Measurements from ENCODE around the gene ABO. TPM values are rescaled to one million over a fixed set of nuclear protein-coding genes. Genes with fewer than 3 reads are reported as not detected.

ABO gene
- total RNA-seq, 1 experiment from 2014 or later = 1.2 TPM

DNA sequence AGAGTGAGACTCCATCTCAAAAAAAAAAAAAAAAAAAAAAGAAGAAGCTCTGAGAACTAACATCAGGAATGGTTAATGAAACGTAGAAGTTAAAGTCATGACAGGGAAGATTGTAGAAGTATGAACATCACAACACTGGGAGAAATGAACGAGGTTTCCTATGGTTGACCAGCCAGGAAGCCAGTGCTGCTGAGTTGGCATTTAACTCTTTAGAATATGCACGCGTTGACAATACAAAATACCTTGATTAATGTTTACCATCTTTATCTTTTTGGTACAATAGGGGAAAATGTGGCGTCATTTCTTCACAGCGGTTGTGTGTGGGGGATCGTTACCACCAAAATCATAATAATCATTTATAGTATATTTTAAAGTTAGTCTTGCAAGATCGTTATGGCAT, 32.0 kb downstream of the ABO start:
- no peak for DNase-seq (ENCODE audit: low read depth, low spot score)
- Histone ChIP-seq H3K36me3 (ENCODE audit: control insufficient read depth in 1 of 2, insufficient read depth in 2 of 2, low read length in 2 of 2) (no peaks in the 10 kb centered on the region), H3K4me1 (ENCODE audit: control insufficient read depth in 1 of 2, insufficient read depth in 2 of 2, low read length in 2 of 2) (peaks cover 15 to 19% of the 10 kb centered on the region in 2 experiments; a peak in 3 of 4 replicates), H3K4me2 (ENCODE audit: low read length) (no peak overlapping the region), H2AFZ (ENCODE audit: low read depth, low read length, poor library complexity, severe bottlenecking) (no peak overlapping the region), H3K79me2 (ENCODE audit: insufficient read depth, low read length) (no peaks in the 10 kb centered on the region), H3K27me3 (ENCODE audit: insufficient read depth, low read length) (no peaks in the 10 kb centered on the region), H4K20me1 (ENCODE audit: insufficient read depth) (no peaks in the 10 kb centered on the region), H3K9ac (ENCODE audit: low read length) (no peak overlapping the region), H3K4me3 (replicated peaks in 1 of 2; ENCODE audit: low read depth in 1 of 2, low read length in 2 of 2) (no peak overlapping the region), H3K27ac (ENCODE audit: low read depth, low read length) (no peak overlapping the region), H3K9me3 (ENCODE audit: control insufficient read depth in 1 of 2, insufficient read depth in 1 of 2, low read depth in 1 of 2, low read length in 2 of 2) (no peaks in the 10 kb centered on the region), H3K9me2 (ENCODE audit: insufficient read depth) (no peaks in the 10 kb centered on the region)
- POLR2A ChIA-PET = no interaction called here
- RAD21 ChIA-PET (ENCODE audit: low non-redundant PET in 1 of 2, low total read pairs in 2 of 2, uncharacterized antibody in 2 of 2, unreplicated experiment in 2 of 2) = no interaction called here
- BruUV-seq (replicated peaks) = no TSS peak
- CTCF ChIA-PET = no interaction called here
- TF ChIP-seq EZH2phosphoT487 (IDR thresholded peaks at IDR 0.05; ENCODE audit: borderline replicate concordance) = no peak
- TF ChIP-seq ELF1 (IDR thresholded peaks at IDR 0.05; ENCODE audit: borderline replicate concordance, low read depth) = no peak
- no peak for TF ChIP-seq SRF (IDR thresholded peaks at IDR 0.05; ENCODE audit: low read depth)
- no peak for TF ChIP-seq CEBPB (IDR thresholded peaks at IDR 0.05; ENCODE audit: low read depth)
- TF ChIP-seq, protein P1, sequence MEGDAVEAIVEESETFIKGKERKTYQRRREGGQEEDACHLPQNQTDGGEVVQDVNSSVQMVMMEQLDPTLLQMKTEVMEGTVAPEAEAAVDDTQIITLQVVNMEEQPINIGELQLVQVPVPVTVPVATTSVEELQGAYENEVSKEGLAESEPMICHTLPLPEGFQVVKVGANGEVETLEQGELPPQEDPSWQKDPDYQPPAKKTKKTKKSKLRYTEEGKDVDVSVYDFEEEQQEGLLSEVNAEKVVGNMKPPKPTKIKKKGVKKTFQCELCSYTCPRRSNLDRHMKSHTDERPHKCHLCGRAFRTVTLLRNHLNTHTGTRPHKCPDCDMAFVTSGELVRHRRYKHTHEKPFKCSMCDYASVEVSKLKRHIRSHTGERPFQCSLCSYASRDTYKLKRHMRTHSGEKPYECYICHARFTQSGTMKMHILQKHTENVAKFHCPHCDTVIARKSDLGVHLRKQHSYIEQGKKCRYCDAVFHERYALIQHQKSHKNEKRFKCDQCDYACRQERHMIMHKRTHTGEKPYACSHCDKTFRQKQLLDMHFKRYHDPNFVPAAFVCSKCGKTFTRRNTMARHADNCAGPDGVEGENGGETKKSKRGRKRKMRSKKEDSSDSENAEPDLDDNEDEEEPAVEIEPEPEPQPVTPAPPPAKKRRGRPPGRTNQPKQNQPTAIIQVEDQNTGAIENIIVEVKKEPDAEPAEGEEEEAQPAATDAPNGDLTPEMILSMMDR (IDR thresholded peaks at IDR 0.05 in 2 of 3, conservative IDR thresholded peaks at IDR 0.05 in 1 of 3; ENCODE audit: borderline replicate concordance in 1 of 3, insufficient read depth in 1 of 3, low read depth in 2 of 3, low read length in 2 of 3) = no peak
- no peak for TF ChIP-seq SP1 (IDR thresholded peaks at IDR 0.05; ENCODE audit: low read depth)
- TF ChIP-seq JUND (IDR thresholded peaks at IDR 0.05) = no peak
- TF ChIP-seq YY1 (IDR thresholded peaks at IDR 0.05; ENCODE audit: extremely low read depth, insufficient replicate concordance, low read depth, low read length) = no peak
- no peak for TF ChIP-seq TCF7L2 (IDR thresholded peaks at IDR 0.05; ENCODE audit: borderline replicate concordance, extremely low read depth, insufficient read depth, insufficient read length)
- TF ChIP-seq, protein P2, sequence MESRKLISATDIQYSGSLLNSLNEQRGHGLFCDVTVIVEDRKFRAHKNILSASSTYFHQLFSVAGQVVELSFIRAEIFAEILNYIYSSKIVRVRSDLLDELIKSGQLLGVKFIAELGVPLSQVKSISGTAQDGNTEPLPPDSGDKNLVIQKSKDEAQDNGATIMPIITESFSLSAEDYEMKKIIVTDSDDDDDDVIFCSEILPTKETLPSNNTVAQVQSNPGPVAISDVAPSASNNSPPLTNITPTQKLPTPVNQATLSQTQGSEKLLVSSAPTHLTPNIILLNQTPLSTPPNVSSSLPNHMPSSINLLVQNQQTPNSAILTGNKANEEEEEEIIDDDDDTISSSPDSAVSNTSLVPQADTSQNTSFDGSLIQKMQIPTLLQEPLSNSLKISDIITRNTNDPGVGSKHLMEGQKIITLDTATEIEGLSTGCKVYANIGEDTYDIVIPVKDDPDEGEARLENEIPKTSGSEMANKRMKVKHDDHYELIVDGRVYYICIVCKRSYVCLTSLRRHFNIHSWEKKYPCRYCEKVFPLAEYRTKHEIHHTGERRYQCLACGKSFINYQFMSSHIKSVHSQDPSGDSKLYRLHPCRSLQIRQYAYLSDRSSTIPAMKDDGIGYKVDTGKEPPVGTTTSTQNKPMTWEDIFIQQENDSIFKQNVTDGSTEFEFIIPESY (IDR thresholded peaks at IDR 0.05; ENCODE audit: extremely low read depth, insufficient replicate concordance, low read length) = no peak
- TF ChIP-seq, protein P3, sequence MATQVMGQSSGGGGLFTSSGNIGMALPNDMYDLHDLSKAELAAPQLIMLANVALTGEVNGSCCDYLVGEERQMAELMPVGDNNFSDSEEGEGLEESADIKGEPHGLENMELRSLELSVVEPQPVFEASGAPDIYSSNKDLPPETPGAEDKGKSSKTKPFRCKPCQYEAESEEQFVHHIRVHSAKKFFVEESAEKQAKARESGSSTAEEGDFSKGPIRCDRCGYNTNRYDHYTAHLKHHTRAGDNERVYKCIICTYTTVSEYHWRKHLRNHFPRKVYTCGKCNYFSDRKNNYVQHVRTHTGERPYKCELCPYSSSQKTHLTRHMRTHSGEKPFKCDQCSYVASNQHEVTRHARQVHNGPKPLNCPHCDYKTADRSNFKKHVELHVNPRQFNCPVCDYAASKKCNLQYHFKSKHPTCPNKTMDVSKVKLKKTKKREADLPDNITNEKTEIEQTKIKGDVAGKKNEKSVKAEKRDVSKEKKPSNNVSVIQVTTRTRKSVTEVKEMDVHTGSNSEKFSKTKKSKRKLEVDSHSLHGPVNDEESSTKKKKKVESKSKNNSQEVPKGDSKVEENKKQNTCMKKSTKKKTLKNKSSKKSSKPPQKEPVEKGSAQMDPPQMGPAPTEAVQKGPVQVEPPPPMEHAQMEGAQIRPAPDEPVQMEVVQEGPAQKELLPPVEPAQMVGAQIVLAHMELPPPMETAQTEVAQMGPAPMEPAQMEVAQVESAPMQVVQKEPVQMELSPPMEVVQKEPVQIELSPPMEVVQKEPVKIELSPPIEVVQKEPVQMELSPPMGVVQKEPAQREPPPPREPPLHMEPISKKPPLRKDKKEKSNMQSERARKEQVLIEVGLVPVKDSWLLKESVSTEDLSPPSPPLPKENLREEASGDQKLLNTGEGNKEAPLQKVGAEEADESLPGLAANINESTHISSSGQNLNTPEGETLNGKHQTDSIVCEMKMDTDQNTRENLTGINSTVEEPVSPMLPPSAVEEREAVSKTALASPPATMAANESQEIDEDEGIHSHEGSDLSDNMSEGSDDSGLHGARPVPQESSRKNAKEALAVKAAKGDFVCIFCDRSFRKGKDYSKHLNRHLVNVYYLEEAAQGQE (IDR thresholded peaks at IDR 0.05; ENCODE audit: low read depth) = no peak
- no peak for TF ChIP-seq EGR1 (IDR thresholded peaks at IDR 0.05; ENCODE audit: low read depth)
- TF ChIP-seq SIN3A (IDR thresholded peaks at IDR 0.05; ENCODE audit: low read depth) = no peak
- TF ChIP-seq ZFX (IDR thresholded peaks at IDR 0.05) = no peak
- TF ChIP-seq, protein P4, sequence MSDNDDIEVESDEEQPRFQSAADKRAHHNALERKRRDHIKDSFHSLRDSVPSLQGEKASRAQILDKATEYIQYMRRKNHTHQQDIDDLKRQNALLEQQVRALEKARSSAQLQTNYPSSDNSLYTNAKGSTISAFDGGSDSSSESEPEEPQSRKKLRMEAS (IDR thresholded peaks at IDR 0.05) = no peak
- TF ChIP-seq POLR2A (IDR thresholded peaks at IDR 0.05; ENCODE audit: borderline replicate concordance, extremely low read depth, insufficient read depth, insufficient read length) = no peak
- TF ChIP-seq, protein P5, sequence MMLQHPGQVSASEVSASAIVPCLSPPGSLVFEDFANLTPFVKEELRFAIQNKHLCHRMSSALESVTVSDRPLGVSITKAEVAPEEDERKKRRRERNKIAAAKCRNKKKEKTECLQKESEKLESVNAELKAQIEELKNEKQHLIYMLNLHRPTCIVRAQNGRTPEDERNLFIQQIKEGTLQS (IDR thresholded peaks at IDR 0.05) = no peak
- TF ChIP-seq CBX3 (IDR thresholded peaks at IDR 0.05; ENCODE audit: low read depth) = no peak
- no peak for TF ChIP-seq RAD21 (IDR thresholded peaks at IDR 0.05; ENCODE audit: low read depth)
- intact Hi-C loops (cut with micrococcal nuclease) = no loop called here
- no peak for ATAC-seq

Measured in HCT116 (cell line).